Measurements from ENCODE around the gene CFAP57.

CFAP57 gene

GRCh38 chr1:43276673-43277072, 104.5 kb downstream of the CFAP57 start:
- no peak for DNase-seq (ENCODE audit: low read depth in 2 of 2, low spot score in 1 of 2)

DNA sequence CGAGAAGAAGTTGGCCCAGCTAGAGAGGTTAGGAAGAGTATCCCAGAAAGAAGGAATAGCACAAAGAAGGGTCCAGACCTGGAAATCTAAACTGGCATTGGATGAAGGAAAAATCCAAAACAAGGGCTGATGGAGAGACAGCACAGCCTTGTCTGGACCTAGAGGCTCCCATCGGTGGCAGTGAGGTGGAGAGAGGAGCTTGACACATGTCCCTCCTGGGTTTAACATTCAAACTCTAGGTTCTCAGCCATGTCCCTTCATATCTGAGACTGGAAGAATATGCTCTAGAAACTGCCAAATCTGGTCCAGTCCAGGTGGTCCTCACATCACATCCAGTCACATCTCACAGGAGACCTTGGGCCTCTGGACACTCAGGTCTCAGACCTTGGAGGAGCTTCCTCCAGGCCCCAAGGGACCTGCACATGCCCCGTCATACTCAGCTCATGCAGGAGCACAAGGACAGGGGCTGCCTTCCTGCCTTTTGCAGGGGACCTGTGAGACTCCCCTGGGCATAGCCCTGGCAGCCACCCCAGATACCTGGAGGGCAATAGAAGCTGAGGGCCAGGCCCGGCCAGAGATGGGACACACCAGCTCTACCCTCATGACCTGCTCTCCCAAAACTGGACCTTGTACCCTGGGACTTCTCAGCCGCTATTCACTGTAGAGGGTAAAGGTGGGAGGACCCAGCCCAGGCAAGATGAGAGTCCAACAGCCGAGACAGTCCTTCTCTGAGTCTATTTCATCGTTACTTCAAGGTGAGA, 105.2 kb downstream of the CFAP57 start:
- DNase-seq (ENCODE audit: low read depth in 2 of 2, low spot score in 1 of 2), result no peak

DNA sequence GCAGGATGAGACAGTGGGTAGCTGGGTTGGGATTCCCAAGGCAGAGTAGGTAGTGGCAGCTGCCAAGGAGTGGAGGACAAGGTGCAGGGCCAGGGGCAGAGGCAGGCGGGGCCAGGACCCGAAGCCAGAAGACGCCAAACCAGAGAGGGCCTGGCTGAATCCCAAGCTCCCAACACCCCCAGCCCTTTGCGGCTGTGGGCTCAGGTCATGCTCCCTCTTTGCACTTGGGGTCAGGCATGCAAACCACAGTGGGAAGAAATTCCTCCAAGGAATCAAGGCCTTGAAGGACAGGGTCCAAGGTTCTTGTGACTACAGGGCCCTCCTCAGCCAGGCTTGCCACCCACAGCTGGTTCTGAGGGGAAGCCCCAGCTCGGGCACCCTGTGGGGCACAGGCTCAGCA, 107.0 kb downstream of the CFAP57 start:
- DNase-seq (ENCODE audit: low read depth in 2 of 2, low spot score in 1 of 2), result no peak

- DNase-seq (ENCODE audit: low read depth in 2 of 2, low spot score in 1 of 2), result no peak
Observed at GRCh38 chr1:43279666-43280065, 107.5 kb downstream of the CFAP57 start.

DNA sequence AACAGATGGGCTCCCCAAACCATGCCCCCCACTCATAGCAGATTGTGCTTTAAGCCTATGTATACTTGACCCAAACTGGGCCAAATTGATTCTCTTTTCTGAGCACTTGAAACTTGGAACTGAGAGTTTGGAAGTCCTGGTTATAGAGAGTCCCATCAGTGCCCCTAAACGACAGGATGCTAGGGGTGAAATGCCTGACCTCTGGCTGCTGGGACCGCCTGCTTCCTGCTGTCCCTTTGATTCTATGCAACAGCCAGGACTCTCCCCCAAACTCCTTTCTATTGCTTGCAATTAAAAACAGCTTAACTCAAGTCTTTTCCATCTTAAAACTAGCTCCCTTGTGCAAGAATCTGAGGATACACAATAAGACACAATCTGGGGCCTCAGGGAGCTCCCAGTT, 108.6 kb downstream of the CFAP57 start:
- DNase-seq (ENCODE audit: low read depth in 2 of 2, low spot score in 1 of 2), result no peak

DNA sequence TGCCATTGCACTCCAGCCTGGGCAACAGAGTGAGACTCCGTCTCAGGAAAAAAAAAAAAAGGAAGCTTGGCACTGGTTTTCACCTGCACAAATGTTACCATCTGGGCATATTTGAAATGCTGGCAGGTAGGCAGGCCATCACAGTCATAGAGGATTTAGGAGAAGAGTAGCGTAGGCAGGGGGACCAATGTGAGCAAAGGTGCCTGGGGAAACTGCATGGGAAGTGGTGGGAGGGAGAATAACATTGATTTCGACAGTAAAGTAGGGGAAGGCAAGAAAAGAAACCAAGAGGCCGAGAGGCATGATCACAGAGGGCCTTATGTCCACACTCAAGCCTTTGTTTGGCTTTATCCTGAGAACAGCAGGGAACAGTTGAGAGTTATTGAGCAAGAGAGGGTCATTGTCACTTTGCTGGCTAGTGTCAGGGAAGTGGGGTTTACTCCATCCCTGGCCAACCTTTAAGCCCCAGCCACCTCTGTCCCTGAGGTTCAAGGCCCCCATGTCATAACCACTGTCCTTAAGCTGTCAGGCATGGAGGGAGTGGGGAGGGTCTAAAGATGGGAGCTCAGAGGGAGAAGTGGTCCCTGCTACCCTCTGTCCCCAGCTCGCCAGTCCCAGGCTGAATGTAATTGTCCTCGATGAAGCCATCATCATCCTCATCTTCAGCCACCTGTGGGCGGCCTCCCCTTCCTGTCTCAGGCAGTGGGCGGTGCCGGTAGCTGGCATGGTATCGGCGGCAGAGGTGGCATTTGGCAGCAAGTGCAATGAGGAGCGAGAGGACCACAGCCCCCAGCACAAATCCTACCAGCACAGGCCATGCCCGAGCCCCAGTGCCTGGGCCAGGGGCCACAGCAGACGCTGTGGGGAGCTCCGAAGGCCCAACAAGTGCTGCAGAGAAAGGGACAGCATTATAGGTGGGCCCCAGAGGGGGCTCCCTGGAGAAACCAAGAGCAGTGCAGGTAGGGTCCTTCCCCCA, 110.4 kb downstream of the CFAP57 start:
- no peak for DNase-seq (ENCODE audit: low read depth in 2 of 2, low spot score in 1 of 2)

DNA sequence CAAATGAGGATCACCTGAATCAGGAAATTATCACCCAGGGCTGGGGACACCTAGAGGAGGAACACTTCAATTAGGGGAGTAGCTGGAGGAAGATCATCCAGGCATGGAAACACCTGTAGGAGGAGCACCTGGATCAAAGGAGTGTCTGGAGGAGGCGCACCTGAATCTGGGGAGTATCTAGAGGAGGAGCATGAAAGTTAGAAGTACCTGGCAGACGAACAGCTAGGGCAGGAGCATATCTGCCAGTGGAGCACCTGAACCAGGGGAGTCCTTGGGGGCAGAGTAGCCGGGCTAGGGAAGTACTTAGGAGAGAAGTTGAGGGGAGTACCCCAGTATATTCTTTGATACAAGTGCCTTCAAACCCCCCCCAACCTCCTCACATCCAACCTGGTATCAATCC, 111.9 kb downstream of the CFAP57 start:
- DNase-seq (ENCODE audit: low read depth in 2 of 2, low spot score in 1 of 2), result no peak

DNA sequence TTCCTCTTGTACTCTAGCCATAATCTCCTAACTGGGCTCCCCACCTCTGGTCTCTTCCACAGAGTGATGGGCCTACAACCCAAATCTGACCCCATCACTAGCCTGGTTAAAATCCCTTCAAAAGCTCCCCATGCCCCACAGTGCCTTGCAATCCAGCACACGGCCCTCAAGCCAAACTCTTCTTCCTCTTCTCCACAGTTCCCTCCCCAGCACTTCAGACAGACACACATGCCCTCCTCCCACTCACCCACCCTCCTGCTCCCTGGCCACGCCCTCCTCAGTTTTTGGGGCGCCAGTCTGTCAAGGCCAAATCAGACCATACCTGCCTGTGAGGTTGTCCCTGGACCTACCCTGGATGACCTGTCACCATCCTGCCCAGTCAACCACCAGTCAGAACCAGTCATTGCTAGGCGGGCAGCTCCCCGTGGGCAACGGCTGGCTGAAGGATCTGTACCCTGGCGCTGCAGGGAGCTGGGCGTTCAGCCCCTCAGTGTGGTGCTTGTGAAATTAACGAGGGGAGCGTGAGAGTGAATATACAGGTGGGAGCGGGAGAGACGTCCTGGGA, 112.5 kb downstream of the CFAP57 start:
- no peak for DNase-seq (ENCODE audit: low read depth in 2 of 2, low spot score in 1 of 2)

DNA sequence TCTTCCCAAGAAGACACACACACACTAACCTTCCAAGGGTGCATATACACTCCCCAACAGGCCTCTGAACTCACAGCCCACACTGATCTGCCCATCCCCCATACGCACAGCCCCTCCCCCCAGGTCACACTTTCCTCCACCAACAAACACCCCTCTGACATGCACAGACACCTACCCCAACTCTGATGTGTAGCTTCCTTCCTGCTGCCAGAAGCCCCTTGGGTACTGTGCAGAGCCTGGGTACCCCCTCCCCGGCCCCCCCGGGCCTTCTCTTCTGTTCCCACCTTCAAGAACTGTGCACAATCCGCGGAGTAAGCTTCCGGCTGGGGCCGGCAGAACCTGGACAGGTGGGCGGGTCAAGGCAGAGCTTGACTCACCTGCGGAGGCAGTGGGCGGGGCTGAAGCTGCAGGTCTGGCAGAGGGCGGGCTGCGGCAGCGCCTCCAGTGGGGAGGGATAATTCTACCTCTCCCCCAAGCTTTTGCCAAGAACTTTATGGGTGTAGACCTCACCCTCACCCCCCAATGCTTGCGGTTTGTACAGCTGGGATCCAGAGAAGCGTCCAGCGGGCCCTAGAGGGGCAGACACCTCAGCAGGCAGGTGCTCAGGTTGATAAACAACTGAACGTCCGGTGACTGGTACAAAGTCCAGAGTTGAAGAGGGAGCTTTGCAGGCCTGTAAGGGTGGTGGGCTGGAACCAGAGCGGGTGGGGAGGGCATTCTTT, 113.3 kb downstream of the CFAP57 start, which contains the start of gene C1orf210:
C1orf210 (minus strand) TSS at position 313 of the 722 bp plus-strand sequence. CDS start 2,311 bp downstream, outside the sequence.
- DNase-seq (ENCODE audit: low read depth in 2 of 2, low spot score in 1 of 2), result no peak

DNA sequence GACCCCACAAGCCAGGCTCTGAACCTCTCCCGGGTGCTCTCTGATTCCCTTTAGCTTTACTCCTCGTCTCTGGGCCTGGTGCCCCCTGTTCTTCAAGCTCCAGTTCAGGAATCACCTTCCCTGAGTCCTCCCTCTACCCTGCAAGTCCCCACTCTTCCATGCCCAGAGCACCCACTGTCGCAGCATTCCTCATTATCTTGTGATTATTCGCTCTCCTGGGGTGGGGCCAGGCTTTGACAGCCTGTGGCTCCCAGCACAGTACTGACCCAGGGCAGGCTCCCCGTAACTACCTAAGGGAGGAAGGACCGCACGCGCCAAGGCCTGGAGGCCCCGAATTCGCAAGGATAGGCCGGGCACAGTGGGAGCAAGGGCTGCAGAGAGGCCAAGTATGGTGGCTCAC, 114.0 kb downstream of the CFAP57 start:
- no peak for DNase-seq (ENCODE audit: low read depth in 2 of 2, low spot score in 1 of 2)

DNA sequence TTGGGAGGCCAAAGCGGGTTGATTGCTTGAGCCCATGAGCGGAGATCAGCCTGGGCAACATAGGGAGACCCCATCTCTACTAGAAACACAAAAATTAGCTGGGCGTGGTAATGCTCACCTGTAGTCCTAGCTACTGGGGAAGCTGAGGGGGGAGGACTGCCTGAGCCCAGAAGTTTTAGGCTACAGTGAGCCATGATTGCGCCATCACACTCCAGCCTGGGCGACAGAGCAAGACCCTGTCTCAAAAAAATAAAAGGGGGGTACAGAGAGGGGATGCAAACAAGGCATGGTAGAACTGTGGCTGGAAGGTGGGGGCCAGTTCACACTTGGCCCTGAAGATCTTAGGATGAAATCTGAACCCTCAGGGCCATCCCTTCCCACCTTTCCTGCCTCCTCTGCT, 114.4 kb downstream of the CFAP57 start:
- no peak for DNase-seq (ENCODE audit: low read depth in 2 of 2, low spot score in 1 of 2)

DNA sequence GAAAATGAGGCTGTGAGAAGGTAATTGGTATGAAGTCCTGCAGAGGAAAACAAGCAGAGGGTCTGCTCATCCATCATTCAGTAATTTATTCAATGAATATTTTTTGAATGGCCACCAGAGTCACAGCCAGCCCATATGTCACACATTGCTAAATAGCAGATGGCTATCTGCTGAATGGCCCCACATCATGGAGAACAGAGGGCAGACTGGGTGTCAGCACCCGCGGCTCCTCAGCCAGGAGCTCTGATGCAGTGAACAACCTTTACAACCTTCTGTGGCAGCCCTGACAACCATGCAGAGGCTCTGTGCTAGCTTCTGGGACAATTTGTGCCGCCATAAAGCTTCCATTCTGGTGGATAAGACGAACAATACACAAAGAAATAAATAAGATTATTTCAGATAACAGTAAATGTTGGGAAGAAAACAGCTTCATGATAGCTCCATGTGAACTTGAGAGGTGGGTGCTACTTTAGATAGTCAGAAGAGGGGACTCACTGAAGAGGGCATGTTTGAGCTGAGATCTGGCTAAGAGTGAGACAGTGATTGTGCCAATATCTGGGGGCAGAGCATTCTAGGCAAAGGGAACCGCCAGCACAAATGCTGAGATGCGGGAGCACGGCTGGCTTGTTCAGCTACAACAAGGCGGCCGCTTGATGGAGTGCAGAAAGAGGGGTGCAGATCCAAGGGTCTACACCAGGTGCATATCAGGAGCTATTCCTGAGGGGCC, 116.1 kb downstream of the CFAP57 start:
- no peak for DNase-seq (ENCODE audit: low read depth in 2 of 2, low spot score in 1 of 2)

DNA sequence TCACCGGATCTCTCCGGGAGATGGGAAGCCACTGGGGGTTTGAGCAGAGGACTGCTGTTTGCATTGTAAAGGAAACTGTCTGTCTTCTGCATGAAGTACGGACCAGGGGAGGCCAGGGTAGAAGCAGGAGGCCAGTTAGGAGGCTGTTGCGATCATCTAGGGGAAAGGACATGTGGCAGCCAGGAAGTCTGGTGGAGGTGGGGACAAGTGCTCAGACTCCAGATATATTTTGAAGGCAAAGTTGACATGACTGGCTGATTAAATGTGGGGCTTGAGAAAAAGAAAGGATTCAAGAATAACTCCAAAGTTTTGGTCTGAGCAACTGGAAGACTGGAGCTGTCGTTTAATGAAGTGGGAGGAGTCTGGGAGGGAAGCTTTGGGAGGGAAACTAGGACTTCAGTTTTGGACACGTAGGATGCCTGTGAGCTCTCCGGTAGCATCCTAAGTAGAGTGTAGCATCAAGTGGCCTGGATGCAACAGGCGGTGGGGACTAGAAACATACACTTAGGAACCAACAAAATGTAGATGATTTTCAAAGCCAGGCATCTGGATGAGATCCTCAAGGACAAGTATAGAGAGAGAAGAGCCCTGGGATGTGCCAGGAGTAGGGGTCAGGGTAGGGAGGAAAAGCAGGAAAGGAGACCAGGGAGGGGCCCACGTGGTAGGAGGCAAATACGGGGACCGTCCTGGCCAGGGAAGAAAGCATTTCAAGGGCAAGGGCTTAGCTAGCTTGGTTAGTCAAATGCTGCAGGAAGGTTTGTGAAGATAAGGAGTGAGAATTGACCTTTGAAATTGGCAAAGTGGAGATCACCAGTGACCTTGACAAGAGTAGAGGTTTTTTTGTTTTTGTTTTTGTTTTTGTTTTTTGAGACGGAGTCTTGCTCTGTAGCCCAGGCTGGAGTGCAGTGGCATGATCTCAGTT, 116.9 kb downstream of the CFAP57 start:
- DNase-seq (ENCODE audit: low read depth in 2 of 2, low spot score in 1 of 2), result no peak

- no peak for DNase-seq (ENCODE audit: low read depth in 2 of 2, low spot score in 1 of 2)
Observed at GRCh38 chr1:43292216-43292615, 120.1 kb downstream of the CFAP57 start.

GRCh38 chr1:43292679-43293078, 120.5 kb downstream of the CFAP57 start:
- DNase-seq (ENCODE audit: low read depth in 2 of 2, low spot score in 1 of 2), result no peak

DNA sequence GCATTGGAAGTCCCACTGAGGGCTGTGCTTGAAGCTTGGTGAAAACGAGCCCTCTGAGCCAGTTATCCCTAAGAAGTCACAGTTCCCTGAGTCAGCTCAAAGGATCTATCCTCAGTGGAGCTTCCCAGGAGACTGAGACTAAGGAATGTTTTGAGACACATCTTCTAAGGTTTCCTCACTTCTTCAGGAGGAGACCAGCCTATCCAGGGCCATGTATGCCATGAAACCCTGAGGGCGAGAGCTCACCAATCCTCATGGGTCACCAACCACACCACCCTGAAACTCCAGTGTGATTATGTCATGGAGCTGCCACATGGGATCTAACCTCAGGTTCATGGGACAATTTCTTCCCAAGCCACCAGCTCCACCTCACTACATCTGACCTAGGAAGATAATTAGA, 121.0 kb downstream of the CFAP57 start:
- DNase-seq (ENCODE audit: low read depth in 2 of 2, low spot score in 1 of 2), result no peak

GRCh38 chr1:43293896-43294760, 122.0 kb downstream of the CFAP57 start:
- DNase-seq (ENCODE audit: low read depth in 2 of 2, low spot score in 1 of 2), result no peak

GRCh38 chr1:43294761-43295160, 122.6 kb downstream of the CFAP57 start:
- DNase-seq (ENCODE audit: low read depth in 2 of 2, low spot score in 1 of 2), result no peak
